C4-2B (cell line): ENCODE measurements around the gene ATF7IP.

Experiments used
- CTCF ChIP-seq: fragments of 450-650 bp; conservative IDR thresholded peaks from 2 replicates; pipeline ENCODE4 v1.5.1; 2017; ENCODE audit warnings: mild to moderate bottlenecking
- ZFX ChIP-seq: fragments of 450-650 bp; IDR thresholded peaks from 2 replicates; pipeline ENCODE4 v1.6.1; 2017

GRCh38 chr12:14482361-14482760 is 116.9 kb downstream of the ATF7IP start:
- no peak for TF ChIP-seq CTCF
- TF ChIP-seq ZFX: no peak
